ENCODE data around the gene MYBPC1.
"Not testable (repeated sequence)": the region's sequence is repeated elsewhere in the genome, so short reads cannot be mapped to it uniquely, and the experiment has no call there.

Gene MYBPC1

DNA sequence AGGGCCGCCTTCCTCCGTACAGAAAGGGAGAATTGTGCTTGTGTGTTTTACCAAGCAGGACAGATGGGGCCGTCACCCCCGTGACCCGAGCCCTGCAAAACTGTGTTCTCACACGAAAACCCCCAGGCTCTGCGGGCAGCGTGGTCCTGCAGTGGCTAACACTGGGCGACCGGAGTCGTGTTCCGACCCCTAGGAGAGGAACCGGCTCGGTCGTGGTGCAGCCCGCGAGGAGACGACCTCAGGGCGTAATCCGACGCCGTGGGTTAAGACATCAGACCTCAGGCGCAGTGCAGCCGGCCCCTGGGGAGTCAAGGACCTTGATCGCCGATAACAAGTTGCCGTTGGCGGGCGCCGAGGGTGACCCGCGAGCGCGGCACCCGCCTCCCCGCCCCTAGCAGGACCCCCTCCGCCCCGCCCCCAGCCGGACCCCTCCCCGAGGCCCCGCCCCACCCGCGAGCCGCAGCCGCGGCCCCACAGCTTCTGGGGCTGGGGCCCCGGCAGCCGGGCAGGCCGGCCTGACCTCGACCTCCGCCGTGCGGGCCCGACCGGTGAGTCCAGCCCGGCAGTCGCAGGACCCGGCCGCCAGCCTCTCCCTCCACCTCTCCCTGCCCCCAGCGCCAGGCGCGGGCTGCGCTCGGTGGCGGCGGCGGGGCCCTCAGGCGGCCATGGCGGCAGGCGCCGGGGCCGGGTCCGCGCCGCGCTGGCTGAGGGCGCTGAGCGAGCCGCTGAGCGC, 102.6 kb downstream of the MYBPC1 start, which contains the start of gene CHPT1:
TSS of gene CHPT1 (plus strand) at position 444 of the 733 bp plus-strand sequence. CDS start at position 666, 222 bp downstream.
- peak; percentile 70 for DNase-seq

- DNase-seq, result no peak
These were observed 103.4 kb downstream of the MYBPC1 start for GRCh38 chr12:101697930-101698799.

DNA sequence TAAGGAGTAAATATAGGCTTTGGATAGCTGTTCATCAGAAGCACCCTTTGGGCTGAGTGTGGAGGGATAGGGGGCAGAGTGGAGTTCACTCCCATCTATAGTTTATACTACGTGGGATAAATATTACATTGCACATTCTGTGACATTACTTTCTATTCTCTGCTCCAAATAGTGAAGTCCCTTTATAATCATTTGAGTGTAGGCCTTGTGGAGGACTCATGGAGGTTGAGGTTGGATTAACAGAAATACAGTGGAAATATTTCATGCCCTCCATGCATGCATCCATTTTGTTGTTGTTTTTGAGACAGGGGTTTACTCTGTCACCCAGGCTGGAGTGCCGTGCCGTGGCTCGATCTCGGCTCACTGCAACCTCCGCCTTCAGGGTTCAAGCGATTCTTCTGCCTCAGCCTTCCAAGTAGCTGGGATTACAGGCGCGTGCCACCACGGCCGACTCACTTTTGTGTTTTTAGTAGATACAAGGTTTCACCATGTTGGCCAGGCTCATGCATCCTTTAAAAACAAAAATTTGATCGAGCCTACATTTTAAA, 104.1 kb downstream of the MYBPC1 start:
- DNase-seq, result no peak

GRCh38 chr12:101700299-101700820, 105.6 kb downstream of the MYBPC1 start:
- DNase-seq, result no peak

DNA sequence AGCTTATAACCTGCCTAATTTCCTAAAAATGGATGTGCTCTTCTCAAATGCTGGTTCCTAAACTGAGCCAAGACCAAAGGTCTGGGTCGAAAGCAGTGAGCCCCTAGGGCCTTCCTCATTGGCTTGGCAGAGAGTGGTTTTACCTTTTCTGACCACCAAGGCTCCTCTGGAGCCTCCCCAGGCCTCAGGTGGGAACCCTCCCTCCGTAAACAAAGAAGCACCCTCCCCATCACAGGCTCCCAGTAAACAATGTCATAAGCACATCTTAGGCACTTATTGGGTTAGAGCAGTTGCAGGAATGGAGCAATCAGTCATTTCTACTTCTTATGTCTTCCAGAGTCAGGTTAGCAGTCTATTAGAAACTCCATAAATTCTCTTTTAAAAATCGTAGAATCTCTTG, 108.7 kb downstream of the MYBPC1 start:
- no peak for DNase-seq

GRCh38 chr12:101706403-101706802, 111.6 kb downstream of the MYBPC1 start:
- DNase-seq, result no peak

DNA sequence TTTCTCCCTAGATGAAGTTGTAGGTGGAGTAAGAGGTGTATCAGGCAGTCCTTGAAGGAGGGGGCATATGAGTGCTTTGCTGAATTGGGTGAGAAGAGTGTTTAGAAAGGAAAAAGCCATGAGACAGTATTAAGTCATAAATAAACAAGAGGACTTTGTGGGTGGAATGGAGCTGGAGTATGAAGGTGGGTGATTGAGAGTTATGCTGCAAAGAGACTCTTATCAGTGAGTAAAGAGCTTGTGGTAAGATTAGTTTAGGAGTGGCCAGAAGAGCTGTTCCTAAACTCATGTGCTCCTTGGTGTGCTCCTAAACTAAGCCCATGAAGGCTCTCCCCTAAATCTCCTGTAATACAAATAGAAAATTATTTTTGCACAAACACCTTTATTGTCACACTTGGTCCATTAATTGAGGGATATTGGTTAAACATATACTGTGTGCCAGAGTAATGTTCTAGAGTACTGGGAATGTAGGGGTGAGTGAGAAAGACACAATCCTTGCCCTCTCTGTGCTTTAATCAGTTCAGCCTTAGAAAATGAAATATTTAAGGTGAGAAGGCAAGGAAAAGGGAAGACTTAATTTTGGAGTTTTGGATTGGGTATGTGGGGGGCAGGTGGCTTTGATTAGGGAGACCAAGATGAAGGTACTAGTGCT, 112.5 kb downstream of the MYBPC1 start:
- no peak for DNase-seq

GRCh38 chr12:101710288-101710687, 115.5 kb downstream of the MYBPC1 start:
- no peak for DNase-seq

DNA sequence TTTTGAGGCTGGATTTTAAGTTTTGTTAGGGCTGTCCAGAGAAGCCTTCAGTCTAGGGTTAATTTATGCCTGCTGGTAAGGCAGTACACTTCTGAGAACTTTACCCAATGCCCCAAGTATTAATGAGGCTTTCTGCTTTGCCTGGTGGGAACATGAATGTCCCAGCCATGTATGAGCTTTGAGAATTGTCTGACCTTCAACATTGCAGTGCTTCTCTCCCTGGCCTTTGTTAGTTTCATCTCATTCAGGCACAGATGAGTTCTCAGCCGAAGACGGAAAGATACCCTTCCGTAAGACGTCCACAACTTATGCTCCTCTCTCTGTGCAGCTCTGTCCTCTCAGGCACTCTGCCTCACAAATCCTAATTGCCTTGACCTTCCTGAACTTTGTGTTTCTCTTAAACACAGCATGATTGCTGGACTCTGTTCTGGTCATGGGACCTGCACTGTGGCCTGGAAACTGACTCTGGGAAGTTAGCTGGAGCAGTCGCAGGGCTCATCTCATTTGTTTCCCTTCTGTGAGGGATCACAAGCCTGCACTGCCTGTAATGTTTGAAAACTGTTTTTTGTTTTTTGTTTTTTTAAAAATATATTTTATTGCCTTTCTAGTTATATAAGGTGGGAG, 118.4 kb downstream of the MYBPC1 start:
- DNase-seq, result no peak

DNA sequence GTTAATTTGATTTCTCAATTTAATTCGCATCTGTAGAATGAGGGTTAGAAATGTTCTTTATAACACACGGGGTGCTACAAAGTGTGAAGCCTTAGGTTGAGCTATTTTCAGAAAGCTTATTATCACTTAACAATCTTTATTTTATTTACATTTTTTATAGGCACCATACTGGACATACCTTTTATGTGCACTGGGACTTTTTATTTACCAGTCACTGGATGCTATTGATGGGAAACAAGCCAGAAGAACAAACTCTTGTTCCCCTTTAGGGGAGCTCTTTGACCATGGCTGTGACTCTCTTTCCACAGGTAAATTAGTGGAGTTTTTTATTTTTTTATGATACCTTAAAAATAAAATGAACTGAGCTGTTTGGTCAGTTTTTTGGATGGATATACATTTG, 119.2 kb downstream of the MYBPC1 start:
- no peak for DNase-seq

DNA sequence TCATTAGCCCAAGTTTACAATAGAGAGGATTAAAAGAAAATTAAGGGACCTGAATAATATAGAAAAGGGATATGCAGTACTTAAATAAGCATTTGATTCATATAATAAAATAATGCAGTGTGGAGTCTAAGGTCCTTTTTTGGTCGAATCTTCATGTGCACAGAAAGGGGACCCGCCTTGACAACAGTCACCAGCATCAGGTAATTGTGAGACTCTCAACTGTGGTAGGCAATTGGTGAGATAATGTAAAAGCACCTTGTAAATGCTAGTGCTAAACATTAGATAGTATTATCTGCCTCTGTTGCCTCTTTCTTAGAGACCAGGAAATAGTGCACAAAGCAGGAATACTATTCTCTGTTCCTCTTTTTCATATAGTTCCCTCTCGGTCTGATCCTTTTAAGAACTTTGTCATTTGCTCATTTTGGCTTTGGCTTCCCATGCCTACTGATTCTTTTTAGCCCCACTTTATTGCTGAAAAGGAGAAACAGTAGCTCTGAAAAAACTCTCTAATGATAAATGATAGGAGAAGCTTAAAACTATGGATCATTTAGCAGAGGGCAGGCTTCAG, 120.2 kb downstream of the MYBPC1 start:
- DNase-seq, result no peak

DNA sequence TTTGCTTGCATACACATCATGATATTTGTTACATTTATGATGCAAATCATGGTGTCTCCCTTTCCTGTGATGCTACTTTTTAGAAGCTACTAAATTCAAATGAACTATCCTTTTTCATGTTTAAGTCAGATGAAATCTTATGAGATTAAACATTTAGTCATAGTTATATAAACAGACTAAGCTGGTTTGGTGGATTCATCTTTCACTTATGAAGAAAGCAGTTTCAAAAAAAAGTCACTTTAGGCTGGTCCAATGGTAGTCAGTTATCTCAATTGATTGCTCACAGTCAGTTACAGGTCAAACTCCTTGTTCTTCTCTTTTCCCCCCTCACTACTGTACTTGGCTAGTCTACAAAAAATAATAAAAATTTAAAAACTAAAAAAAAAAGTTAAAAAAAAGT, 124.8 kb downstream of the MYBPC1 start:
- no peak for DNase-seq

DNA sequence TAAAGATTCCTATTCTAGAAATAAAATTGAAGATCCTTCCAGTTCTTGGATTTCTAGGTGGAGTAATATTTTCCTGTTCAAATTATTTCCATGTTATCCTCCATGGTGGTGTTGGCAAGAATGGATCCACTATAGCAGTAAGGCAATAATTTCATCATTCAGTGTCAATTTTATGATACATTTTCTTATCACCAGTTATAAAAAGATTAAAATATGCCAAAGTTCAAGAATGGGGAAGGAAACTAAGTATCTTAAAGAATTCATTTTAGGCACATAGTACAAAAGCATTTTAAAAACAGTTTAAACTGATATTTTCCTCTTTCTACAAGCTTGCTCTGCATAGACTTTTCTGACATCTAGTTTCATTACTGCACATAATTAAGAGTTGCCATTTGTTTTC, 125.3 kb downstream of the MYBPC1 start:
- DNase-seq, result no peak

GRCh38 chr12:101722392-101722791, 127.6 kb downstream of the MYBPC1 start:
- no peak for DNase-seq

DNA sequence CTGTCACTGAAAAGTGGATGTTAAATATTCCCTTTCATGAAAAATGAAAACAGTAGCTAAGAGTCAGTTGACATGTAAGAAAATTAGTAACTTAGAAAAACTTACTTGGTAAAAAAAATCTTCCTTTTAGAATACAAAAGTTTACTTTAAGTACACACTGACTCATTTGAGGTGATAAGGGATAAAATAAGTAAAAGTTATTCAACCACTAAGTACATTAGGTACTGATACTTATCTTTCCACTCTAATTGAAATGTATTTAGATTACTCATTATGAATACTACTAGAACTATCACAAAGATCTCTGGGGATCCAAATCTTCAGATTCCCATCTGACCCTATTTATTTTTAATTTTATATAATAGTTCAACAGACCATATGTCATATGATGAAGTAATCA, 132.3 kb downstream of the MYBPC1 start:
- no peak for DNase-seq

- DNase-seq, result no peak
These were observed 135.1 kb downstream of the MYBPC1 start for GRCh38 chr12:101729842-101730241.

DNA sequence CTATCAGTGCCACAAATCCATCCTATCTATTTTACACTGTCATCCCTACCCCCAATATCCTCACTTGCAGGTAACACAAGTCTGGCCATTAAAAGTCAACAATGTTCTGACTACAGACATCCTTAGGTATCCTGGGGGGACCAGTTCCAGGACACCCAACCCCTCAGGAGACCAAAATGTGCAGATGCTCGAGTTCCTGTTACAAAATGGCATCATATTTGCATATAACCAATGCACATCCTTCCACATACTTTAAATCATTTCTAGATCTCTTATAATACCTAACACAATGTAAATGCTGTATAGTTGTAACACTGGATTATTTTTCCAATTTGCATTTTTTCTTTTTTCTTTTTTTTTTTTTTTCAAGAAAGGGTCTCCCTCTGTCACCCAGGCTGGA, 137.5 kb downstream of the MYBPC1 start:
- no peak for DNase-seq

DNA sequence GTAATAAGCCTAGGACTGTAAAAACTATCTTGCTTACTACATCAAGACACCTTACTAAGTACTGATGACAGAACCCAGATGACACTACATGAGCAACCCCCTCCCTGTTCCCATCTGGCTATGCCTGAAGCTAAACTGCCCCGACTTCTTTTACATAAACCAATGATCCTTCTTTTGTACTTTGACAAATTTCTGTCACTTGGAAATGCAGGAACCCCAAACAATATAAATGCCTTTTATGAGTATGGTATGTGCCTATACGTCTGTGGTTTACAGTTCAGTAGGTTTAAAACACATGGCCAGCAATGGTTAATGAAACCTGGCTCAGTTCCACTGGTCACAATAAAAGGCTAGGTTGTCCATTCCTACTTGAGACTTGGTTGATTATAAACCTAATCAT, 138.4 kb downstream of the MYBPC1 start:
- DNase-seq, result no peak

GRCh38 chr12:101734482-101734881, 139.7 kb downstream of the MYBPC1 start:
- not testable (repeated sequence) for DNase-seq
